HG03571 (cell line): Measurements from ENCODE around the gene TRHDE.

Experiments used
- ATAC-seq: cut with Tn5 transposase; IDR thresholded peaks from one replicate; pipeline ENCODE4 v1.9.1; 2021; ENCODE audit not compliant: unreplicated experiment

Gene TRHDE

DNA sequence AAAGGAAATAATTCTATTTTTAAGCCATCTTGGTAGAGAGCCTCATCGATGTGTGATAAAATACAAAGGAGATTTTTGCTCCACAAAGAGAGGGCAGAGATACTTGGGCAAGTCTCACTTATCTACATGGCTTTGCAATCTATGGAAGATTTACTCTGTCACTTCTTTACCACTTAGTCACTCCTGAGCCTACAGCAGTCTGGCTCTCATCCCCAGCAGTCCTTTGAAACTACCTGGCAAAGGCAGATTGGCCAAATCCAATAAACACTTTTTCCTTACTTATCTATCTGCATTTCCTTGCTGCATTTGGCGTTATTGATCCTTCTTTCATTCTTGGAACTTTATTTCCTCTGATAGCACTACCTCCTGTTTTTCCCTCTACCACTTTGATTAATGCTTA is 170.0 kb downstream of the TRHDE start:
- no peak for ATAC-seq

DNA sequence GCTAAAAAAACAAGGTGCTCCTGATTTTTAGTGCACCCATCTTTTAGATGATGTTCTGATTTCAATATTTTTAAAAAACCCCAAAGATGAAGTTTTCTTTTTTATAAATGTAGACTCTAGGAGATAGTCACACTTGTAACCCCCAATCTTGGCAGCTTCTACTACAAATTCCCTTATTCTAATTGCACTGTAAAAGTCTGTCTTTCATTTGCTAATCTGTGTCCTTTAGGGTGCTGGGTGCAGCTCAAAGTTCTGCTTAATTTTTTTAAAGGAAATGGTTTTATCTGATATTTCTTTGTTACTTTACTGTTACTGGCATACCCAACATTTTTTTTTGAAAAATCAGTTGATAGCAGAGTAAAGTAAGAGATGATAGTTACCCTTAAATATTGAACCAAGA is 172.0 kb downstream of the TRHDE start:
- no peak for ATAC-seq

GRCh38 chr12:72444566-72444965 is 172.4 kb downstream of the TRHDE start:
- ATAC-seq = no peak

DNA sequence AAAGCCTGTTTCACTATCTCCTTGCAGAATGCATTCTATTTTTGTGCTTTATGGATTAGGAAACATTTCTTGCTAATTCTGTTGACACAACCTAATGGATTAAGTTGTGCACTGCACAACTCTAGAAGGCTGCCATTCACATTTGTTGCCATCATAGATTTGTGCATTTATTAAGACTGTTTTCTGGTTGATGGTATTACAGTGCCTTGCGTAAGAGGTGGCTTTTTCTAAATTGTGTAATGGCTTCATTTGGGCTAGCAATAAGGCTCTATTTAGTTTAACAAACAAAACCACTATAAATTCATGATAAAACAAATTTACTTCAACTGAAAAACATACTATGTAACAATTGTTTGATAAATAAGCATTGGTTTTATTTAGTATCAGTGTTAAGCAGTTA is 175.9 kb downstream of the TRHDE start:
- no peak for ATAC-seq

GRCh38 chr12:72448805-72449204 is 176.6 kb downstream of the TRHDE start:
- ATAC-seq = no peak

DNA sequence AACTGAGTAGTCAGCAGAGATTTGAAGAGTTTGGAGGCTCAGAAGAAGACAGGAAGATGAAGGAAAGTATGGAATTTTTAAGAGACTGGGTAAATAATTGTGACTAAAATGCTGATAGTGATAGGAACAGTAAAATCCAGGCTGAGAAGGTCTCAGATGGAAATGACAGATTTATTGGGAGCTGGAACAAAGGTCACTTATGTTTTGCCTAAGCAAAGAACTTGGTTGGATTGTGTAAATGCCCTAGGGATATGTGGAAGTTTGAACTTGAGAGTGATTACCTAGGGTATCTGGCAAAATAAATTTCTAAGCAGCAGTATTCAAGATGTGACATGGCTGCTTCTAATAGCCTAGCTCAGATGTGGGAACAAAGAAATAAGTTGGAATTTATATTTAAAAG is 180.9 kb downstream of the TRHDE start:
- ATAC-seq = no peak

DNA sequence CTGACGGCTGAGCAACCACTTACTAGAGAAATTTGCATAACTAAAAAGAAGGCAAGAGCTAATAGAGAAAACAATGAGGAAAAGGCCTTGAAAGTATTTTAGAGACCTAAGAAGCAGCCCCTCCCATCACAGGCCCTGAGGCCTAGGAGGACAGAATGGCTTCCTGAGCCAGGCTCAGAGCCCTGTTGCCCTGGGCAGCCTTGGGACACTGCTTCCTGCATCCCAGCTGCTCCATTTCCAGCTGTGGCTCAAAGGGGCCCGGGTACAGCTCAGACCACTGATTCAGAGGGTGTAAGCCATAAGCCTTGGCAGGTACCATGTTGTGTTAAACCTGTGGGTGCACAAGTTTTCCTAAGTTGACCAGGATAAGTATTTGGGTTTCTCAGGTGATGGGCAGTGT is 181.4 kb downstream of the TRHDE start:
- no peak for ATAC-seq

- no peak for ATAC-seq
These were observed 192.3 kb downstream of the TRHDE start for GRCh38 chr12:72464471-72464870.

DNA sequence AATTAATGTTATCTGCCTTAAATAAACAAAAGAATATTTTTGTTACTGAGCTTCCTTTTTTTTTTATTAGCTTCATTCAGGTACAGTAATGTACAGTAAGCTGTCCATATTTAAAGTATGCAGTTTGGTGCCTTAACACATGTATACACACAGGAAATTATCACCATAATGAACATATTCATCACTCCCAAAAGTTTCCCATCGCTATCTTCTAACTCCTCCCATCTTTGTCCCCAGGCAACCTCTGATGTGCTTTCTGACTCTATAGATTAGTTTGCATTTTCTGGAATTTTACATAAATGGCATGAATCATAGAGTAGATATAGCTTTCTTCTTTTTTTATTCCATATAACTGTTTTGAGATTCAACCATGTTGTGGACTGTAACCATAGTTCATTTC is 193.0 kb downstream of the TRHDE start:
- ATAC-seq = no peak

DNA sequence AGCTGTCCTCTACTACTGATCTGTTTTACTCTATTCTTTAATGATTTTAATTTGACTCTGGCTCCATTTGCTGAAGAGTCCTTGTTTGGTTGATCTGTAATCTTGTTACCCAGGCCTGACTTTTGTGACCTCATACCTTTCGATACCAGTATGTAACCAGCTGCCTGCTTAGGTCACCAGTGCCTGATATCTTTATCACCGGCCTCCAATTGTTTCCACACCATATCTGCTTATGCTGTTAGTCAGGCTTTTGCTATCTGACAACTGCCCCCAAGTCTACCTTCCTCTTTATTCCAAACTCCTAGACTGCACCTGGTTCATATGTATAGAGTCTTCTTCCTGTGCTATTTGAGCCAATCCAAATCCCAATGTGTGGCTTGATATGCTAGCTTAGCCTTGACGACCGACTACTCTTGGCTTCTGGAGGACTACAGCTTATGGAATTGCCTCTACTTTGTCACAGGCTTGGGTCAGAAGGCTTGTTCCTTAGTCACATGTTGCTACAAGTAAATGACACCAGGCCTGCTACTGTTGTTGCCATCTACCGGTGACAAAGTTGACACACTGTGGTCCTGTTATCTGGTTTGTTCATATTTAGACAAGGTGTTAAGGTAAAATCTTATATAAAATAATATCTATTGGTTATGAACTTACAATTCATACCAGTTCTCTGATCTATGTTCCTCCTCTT is 193.9 kb downstream of the TRHDE start:
- no peak for ATAC-seq

DNA sequence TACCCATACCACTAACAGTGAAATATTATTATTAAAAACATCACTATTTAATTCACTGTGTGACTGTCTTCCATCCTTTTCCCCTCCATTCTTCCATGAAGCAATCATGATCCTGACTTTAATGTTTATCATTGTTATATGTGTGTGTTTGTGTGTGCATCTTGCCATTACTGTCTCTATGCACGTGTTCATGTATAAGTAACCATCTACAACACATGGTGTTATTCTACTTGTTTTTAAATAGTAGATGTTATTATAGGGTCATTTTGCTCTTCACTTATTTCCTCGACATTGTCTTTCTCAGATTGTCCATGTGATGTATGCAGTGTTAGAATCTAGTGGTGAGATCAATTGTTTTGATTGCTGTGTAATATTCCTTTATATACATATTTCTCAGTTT is 195.8 kb downstream of the TRHDE start:
- ATAC-seq = no peak

DNA sequence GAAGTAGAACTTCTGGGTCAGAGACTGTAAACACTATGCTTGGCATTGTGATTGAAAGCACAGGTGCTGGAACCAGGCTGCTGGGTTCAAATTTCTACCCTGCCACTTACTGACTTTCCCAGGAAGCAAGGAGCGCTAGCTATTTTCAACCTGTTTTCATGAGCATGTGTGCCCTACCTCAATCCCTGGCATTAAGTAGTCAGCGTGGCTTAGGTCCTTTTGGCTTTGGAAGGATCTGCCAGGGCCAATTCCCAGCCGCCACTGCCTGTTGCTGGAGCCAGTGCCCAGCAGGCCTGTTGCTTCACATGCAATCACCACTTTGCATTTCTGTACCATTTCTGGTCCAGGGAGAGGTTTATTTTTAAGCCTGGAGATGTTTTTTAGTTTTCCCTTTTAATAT is 196.3 kb downstream of the TRHDE start:
- no peak for ATAC-seq

DNA sequence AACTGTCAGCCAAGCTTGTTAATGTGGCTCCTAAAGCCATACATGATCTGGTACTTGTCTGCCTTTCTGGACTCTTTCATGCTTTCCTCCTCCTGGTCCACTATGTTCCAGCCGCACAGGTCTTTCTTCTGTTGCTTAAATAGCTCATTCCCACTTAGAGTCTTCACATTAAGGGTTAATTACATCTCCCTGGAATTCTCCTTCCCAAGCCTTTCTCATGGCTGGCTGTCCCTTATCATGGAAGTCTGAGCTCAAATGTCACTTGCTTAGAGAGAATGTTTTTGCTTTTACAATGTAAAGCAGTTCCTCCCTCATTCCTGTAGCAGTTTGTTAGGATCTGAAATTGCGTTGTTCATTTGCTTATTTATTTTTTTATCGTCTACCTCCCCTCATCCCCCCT is 199.6 kb downstream of the TRHDE start:
- ATAC-seq = no peak

- no peak for ATAC-seq
These were observed 200.2 kb downstream of the TRHDE start for GRCh38 chr12:72472350-72472749.

GRCh38 chr12:72476301-72476700 is 204.1 kb downstream of the TRHDE start:
- no peak for ATAC-seq

DNA sequence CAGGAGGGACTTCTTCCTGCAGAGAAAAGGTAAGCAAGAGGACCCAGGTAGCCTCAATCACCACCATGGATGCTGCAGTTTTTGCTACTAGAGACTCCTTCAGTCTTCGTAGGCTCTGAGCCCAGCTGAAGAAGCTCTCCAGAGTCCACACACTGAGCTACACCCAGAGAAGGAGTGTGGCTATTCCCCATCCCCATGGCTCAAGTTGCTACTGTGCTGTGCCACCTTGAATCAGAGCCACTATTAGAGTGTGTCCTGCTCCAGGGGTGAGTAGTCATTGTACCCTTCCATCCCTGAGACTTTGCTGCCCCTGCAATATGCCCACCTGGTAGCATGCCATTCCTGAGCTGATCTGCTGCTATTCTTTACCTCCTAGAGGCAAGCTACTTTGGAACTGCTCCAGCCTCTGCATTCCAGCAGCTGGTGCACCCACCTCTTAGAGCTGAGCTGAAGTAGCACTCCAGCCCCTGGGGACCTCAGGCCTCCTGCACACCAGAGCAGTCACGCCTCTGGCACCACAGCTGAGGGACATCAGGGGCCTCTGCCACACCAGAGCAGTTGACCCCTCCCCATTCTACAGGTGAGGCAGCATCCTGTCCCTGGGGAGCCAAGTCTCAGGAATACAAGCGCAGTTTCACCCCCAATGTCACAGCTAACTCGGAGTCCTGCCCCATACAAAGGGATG is 213.0 kb downstream of the TRHDE start:
- ATAC-seq = no peak

- ATAC-seq = no peak
These were observed 219.3 kb downstream of the TRHDE start for GRCh38 chr12:72491426-72491825.

DNA sequence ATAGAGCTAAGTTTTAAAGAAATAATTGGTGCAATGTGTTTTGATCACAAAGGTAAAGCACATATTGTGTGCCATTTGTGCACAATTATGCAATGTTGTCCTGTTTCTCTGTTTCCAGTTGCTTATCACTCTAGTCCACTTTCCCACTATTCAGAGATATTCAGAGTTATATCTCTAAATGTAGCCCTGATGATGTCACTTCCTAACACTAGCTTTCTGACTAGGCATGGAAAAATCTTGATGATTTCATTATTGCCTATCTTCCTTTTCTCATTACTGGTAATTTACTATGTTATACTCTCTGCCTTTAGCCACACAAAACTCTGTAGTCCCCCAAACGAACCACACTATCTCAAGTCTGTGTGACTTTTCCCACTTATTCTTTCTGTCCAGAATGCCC is 221.2 kb downstream of the TRHDE start:
- no peak for ATAC-seq

DNA sequence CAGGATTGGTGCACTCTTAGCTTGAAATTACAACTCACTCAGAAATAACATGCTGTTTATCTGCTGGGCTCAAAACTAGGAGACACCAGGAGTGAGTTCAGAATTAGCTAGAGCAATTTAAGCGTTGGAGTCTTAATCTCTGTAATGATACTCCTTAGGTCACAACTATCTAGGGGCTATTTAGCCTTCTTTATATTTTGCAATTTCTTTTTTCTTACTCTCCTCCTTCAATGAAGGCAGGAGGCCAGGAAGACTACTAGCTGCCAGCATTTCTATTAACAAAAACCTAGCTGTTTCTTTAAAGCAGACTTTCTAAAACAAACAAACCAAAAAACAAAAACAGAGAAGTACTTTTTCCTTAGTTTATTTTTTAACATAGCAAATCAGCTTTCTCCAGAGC is 226.2 kb downstream of the TRHDE start:
- no peak for ATAC-seq

DNA sequence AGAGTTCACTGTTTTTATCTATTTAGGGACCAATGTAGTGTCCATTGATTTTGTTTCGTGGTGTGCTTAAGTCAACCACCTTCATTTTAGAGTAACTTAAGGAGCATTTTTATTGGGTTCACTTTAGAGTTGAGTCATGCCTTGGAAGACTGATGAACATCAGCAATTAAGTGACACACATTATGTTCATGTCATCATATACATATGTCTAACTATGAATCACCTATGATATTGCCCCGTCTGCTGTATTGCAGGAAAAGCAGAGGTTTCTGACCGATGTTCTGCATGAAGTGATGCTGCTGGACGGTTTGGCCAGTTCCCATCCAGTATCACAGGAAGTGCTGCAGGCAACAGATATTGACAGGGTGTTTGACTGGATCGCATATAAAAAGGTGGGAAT is 227.1 kb downstream of the TRHDE start:
- ATAC-seq = no peak

- no peak for ATAC-seq
These were observed 230.4 kb downstream of the TRHDE start for GRCh38 chr12:72502546-72502945.

- no peak for ATAC-seq
These were observed 233.1 kb downstream of the TRHDE start for GRCh38 chr12:72505227-72505626.

DNA sequence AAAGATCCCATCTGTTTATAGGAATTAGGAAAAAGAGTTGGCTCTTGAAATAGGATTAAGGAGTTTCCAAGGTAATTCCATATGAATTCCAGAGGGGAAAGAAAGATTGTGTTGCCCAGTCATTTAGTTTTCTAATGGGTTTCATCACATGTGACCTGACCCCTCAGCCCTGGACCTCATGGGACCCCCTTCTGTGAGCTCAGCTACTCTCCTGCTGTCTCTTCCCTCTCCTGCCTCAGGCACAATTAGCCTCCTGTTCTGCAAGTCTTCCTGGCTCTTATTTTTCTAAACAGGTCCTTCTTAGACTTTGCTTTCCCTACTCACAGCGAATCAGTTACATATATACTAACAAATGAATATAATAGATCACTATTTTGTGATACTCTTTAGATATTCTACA is 237.7 kb downstream of the TRHDE start:
- ATAC-seq = no peak
